ENCODE data around the gene DAB1.

DAB1 gene

GRCh38 chr1:57003398-57004139 lies 420.3 kb downstream of the DAB1 start:
- Histone ChIP-seq H3K4me1 (no peaks in the 10 kb centered on the region), H3K4me3 (no peak overlapping the region), H3K27ac (no peak overlapping the region), H3K9me3 (no peaks in the 10 kb centered on the region), H3K27me3 (no peaks in the 10 kb centered on the region), H3K36me3 (no peaks in the 10 kb centered on the region)
- intact Hi-C loops (cut with DNase I; ENCODE audit: low total_unique reads) = no loop called here
- TF ChIP-seq CTCF (IDR thresholded peaks at IDR 0.05) = no peak
- DNase-seq = no peak

- Histone ChIP-seq H3K4me1 (no peaks in the 10 kb centered on the region), H3K4me3 (no peak overlapping the region), H3K36me3 (no peaks in the 10 kb centered on the region), H3K27me3 (no peaks in the 10 kb centered on the region), H3K27ac (no peak overlapping the region), H3K9me3 (no peaks in the 10 kb centered on the region)
- no peak for DNase-seq
- no peak for TF ChIP-seq CTCF (IDR thresholded peaks at IDR 0.05)
- intact Hi-C loops (cut with DNase I; ENCODE audit: low total_unique reads) = no loop called here
These were observed 428.3 kb downstream of the DAB1 start for GRCh38 chr1:56995414-56996100.

- no peak for DNase-seq
- Histone ChIP-seq H3K36me3 (no peaks in the 10 kb centered on the region), H3K4me1 (no peaks in the 10 kb centered on the region), H3K27me3 (no peaks in the 10 kb centered on the region), H3K4me3 (no peak overlapping the region), H3K9me3 (no peaks in the 10 kb centered on the region), H3K27ac (no peak overlapping the region)
- no peak for TF ChIP-seq CTCF (IDR thresholded peaks at IDR 0.05)
- intact Hi-C loops (cut with DNase I; ENCODE audit: low total_unique reads) = no loop called here
These were observed 430.4 kb downstream of the DAB1 start for GRCh38 chr1:56993475-56993874.

GRCh38 chr1:56992318-56993125 lies 431.3 kb downstream of the DAB1 start:
- Histone ChIP-seq H3K9me3 (no peaks in the 10 kb centered on the region), H3K27me3 (no peaks in the 10 kb centered on the region), H3K27ac (no peak overlapping the region), H3K4me1 (no peaks in the 10 kb centered on the region), H3K4me3 (no peak overlapping the region), H3K36me3 (no peaks in the 10 kb centered on the region)
- DNase-seq = no peak
- TF ChIP-seq CTCF (IDR thresholded peaks at IDR 0.05) = no peak
- intact Hi-C loops (cut with DNase I; ENCODE audit: low total_unique reads) = no loop called here

- Histone ChIP-seq H3K9me3 (no peaks in the 10 kb centered on the region), H3K4me1 (no peaks in the 10 kb centered on the region), H3K27me3 (no peaks in the 10 kb centered on the region), H3K4me3 (no peak overlapping the region), H3K36me3 (no peaks in the 10 kb centered on the region), H3K27ac (no peak overlapping the region)
- intact Hi-C loops (cut with DNase I; ENCODE audit: low total_unique reads) = no loop called here
- DNase-seq = no peak
- TF ChIP-seq CTCF (IDR thresholded peaks at IDR 0.05) = no peak
These were observed 432.3 kb downstream of the DAB1 start for GRCh38 chr1:56991576-56991975.

Measured in tibial artery (tissue), 4 donors.